Panc1 (cell line): ENCODE results near the gene BICD1. TPM values are rescaled to one million over a fixed set of nuclear protein-coding genes. Genes with fewer than 3 reads are reported as not detected.
A peak's percentile ranks its signal among the peaks of the same experiment; 100 is the strongest.

Source experiments
- ATAC-seq: fragments of 200-7000 bp; cut with Tn5 transposase; 2 replicates; pipeline ENCODE4 v1.9.1; 2020; ENCODE audit warnings: mild to moderate bottlenecking, moderate library complexity
- BruUV-seq: library from RNA; stranded (reverse); fragments of 400-500 nt; replicated peaks from 2 replicates; lab custom pipeline; 2021; lab: Mats Ljungman, UMichigan
- CTCF ChIA-PET: fragments of 300-600 bp; sonication (Branson Sonifier 250); formaldehyde crosslinking; loops from one replicate; lab custom pipeline; 2022; ENCODE audit warnings: antibody characterized with exemption; lab: Charles Lee
- POLR2A ChIA-PET: fragments of 300-600 bp; sonication (Branson Sonifier 250); formaldehyde crosslinking; loops from one replicate; lab custom pipeline; 2022; ENCODE audit warnings: antibody characterized with exemption; lab: Charles Lee
- DNase-seq: peaks from one replicate; pipeline ENCODE4 v3.0.0-alpha.2; 2010; ENCODE audit warnings: low read depth, low spot score
- H3K27ac ChIP-seq: 2 replicates; pipeline ENCODE4 v1.5.1; 2011; ENCODE audit warnings: mild to moderate bottlenecking, low read length, inconsistent platforms
- H3K27me3 ChIP-seq: fragments of 200-500 bp; sonication (Bioruptor generic); 2 replicates; pipeline ENCODE4 v1.6.0; 2014; ENCODE audit warnings: low read length, inconsistent platforms; ENCODE audit not compliant: control insufficient read depth, insufficient read depth
- H3K36me3 ChIP-seq: fragments of 200-500 bp; sonication (Bioruptor generic); 2 replicates; pipeline ENCODE4 v1.5.1; 2014; ENCODE audit warnings: inconsistent platforms, mild to moderate bottlenecking, low read length, moderate library complexity; ENCODE audit not compliant: control insufficient read depth, insufficient read depth
- H3K4me1 ChIP-seq: 2 replicates; pipeline ENCODE4 v1.5.1; 2011; ENCODE audit warnings: inconsistent platforms, mild to moderate bottlenecking, low read length, moderate library complexity; ENCODE audit not compliant: control insufficient read depth, insufficient read depth
- H3K4me3 ChIP-seq, 2 experiments: 2 replicates each; pipeline ENCODE4 v1.5.1; 2011 to 2012; ENCODE audit warnings: low read depth in 2 of 2, low read length in 2 of 2, mild to moderate bottlenecking in 2 of 2, inconsistent platforms in 1 of 2, moderate library complexity in 1 of 2
- H3K9me3 ChIP-seq: fragments of 200-500 bp; sonication (Bioruptor generic); 2 replicates; pipeline ENCODE4 v1.5.1; 2014; ENCODE audit warnings: low read depth, mild to moderate bottlenecking, inconsistent platforms, low read length, moderate library complexity; ENCODE audit not compliant: control insufficient read depth, insufficient read depth
- POLR2AphosphoS5 ChIP-seq: IDR thresholded peaks from 2 replicates; pipeline ENCODE4 v1.6.1; 2012; ENCODE audit warnings: mild to moderate bottlenecking, low read depth, low read length, moderate library complexity
- SIN3A ChIP-seq: IDR thresholded peaks from 2 replicates; pipeline ENCODE4 v1.6.1; 2012; ENCODE audit warnings: low read depth, mild to moderate bottlenecking, low read length, moderate library complexity, borderline replicate concordance; ENCODE audit not compliant: insufficient read depth
- TCF7L2 ChIP-seq: IDR thresholded peaks from 2 replicates; pipeline ENCODE4 v1.6.1; 2011; ENCODE audit warnings: mild to moderate bottlenecking, low read depth, low read length, inconsistent platforms
- in situ Hi-C: cut with HindIII; loops from 2 replicates; pipeline ENCODE4 v1.10.0; 2016; ENCODE audit warnings: low sequenced_read_pairs, low pct_unique_long_range_greater_than_20kb
- intact Hi-C: fragments of 100-400 bp; cut with micrococcal nuclease; formaldehyde crosslinking; loops from one replicate; pipeline ENCODE4 v1.10.0; 2022; ENCODE audit not compliant: unreplicated experiment
- total RNA-seq: library from RNA; stranded (reverse); gene quantifications from one replicate; pipeline ENCODE4 v1.2.1, GENCODE V29; 2021; ENCODE audit not compliant: unreplicated experiment
- TF ChIP-seq, protein P1 (sequence below), 2 experiments: IDR thresholded peaks; 2 replicates each; pipeline ENCODE4 v1.6.1; 2011 to 2012; ENCODE audit warnings: low read depth in 2 of 2, control low read depth in 1 of 2, low read length in 1 of 2, mild to moderate bottlenecking in 1 of 2, moderate library complexity in 1 of 2; ENCODE audit not compliant: insufficient read depth in 1 of 2
- TF ChIP-seq, protein P2 (sequence below): fragments of 450-650 bp; IDR thresholded peaks from 2 replicates; pipeline ENCODE4 v1.5.1; 2017; ENCODE audit warnings: mild to moderate bottlenecking

BICD1 gene
- total RNA-seq, 1 experiment from 2014 or later: 40.0 TPM

DNA sequence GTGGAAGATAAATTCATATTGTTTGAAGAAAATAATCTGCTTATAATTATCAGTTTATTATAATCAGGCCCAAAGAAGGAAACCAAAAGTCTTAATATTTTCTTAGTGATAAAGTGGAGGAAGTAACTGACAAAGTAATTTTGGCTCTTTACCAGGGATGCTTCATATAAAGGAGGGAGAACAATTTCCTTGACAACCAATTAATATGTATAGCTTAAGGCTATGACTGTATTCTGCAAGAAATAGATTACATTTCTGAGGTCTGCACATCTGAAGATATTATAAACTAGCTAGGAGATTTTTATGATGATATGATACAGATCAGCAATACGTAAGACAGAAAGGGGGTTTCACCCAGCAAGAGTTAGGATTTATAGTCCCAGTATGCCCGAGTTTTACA, 90.8 kb downstream of the BICD1 start:
- no peak overlapping the region for H3K27ac ChIP-seq
- no peak overlapping the region for H3K4me3 ChIP-seq
- no TSS peak for BruUV-seq
- H3K27me3 ChIP-seq: no peaks in the 10 kb centered on the region
- no peaks in the 10 kb centered on the region for H3K4me1 ChIP-seq
- in situ Hi-C loops (no loop called here), intact Hi-C loops (no loop called here)
- ChIA-PET POLR2A (interaction anchor here (0.6 kb wide), 1 partner anchor 428 kb away, joined by 3 read pairs; no protein-coding TSS in a partner anchor), CTCF (interaction anchor here (0.6 kb wide), 1 partner anchor 84 kb away, joined by 10 read pairs; no protein-coding TSS in a partner anchor)
- no peak for ATAC-seq
- H3K9me3 ChIP-seq: peaks cover 8% of the 10 kb centered on the region; the same call in 1 of the 2 replicates
- TF ChIP-seq, protein P1, sequence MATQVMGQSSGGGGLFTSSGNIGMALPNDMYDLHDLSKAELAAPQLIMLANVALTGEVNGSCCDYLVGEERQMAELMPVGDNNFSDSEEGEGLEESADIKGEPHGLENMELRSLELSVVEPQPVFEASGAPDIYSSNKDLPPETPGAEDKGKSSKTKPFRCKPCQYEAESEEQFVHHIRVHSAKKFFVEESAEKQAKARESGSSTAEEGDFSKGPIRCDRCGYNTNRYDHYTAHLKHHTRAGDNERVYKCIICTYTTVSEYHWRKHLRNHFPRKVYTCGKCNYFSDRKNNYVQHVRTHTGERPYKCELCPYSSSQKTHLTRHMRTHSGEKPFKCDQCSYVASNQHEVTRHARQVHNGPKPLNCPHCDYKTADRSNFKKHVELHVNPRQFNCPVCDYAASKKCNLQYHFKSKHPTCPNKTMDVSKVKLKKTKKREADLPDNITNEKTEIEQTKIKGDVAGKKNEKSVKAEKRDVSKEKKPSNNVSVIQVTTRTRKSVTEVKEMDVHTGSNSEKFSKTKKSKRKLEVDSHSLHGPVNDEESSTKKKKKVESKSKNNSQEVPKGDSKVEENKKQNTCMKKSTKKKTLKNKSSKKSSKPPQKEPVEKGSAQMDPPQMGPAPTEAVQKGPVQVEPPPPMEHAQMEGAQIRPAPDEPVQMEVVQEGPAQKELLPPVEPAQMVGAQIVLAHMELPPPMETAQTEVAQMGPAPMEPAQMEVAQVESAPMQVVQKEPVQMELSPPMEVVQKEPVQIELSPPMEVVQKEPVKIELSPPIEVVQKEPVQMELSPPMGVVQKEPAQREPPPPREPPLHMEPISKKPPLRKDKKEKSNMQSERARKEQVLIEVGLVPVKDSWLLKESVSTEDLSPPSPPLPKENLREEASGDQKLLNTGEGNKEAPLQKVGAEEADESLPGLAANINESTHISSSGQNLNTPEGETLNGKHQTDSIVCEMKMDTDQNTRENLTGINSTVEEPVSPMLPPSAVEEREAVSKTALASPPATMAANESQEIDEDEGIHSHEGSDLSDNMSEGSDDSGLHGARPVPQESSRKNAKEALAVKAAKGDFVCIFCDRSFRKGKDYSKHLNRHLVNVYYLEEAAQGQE (IDR thresholded peaks at IDR 0.05; ENCODE audit: insufficient read depth in 1 of 2, low read depth in 2 of 2, low read length in 1 of 2): no peak
- TF ChIP-seq, protein P2, sequence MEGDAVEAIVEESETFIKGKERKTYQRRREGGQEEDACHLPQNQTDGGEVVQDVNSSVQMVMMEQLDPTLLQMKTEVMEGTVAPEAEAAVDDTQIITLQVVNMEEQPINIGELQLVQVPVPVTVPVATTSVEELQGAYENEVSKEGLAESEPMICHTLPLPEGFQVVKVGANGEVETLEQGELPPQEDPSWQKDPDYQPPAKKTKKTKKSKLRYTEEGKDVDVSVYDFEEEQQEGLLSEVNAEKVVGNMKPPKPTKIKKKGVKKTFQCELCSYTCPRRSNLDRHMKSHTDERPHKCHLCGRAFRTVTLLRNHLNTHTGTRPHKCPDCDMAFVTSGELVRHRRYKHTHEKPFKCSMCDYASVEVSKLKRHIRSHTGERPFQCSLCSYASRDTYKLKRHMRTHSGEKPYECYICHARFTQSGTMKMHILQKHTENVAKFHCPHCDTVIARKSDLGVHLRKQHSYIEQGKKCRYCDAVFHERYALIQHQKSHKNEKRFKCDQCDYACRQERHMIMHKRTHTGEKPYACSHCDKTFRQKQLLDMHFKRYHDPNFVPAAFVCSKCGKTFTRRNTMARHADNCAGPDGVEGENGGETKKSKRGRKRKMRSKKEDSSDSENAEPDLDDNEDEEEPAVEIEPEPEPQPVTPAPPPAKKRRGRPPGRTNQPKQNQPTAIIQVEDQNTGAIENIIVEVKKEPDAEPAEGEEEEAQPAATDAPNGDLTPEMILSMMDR: no peak
- no peak for TF ChIP-seq POLR2AphosphoS5
- no peak for TF ChIP-seq SIN3A
- TF ChIP-seq TCF7L2: no peak
- H3K36me3 ChIP-seq: no peaks in the 10 kb centered on the region
- DNase-seq: no peak

DNA sequence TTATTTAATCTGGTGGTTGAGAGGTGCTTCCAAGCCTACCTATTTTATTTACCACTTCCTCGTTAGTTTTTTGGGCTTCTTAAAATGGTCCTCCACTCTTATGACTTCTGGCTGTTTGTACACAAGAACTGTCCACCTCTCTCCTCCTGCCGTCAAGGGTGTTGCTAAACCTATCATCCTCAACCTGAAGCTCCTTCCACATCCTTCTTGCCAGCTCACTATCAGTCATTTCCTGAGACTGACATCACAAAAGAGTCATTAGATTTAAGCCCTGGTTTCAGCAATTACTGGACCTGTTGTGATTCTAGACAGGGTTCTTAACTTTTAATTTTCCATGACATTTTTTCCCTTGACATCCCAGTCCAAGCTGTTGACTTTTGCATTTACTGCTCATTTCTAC, 91.9 kb downstream of the BICD1 start:
- ATAC-seq: peak; percentile 70; the same call in 1 of the 2 replicates

More for the DNA sequence above, 91.9 kb downstream of the BICD1 start:
- POLR2A ChIA-PET: no interaction called here
- TF ChIP-seq SIN3A (no peak), POLR2AphosphoS5 (no peak), TCF7L2 (no peak)
- TF ChIP-seq, protein P1 (IDR thresholded peaks at IDR 0.05; ENCODE audit: insufficient read depth in 1 of 2, low read depth in 2 of 2, low read length in 1 of 2): no peak
- TF ChIP-seq, protein P2: no peak
- intact Hi-C loops: no loop called here
- Histone ChIP-seq H3K9me3 (peaks cover 8% of the 10 kb centered on the region; the same call in 1 of the 2 replicates), H3K27ac (no peak overlapping the region), H3K4me1 (no peaks in the 10 kb centered on the region), H3K4me3 (no peak overlapping the region), H3K36me3 (no peaks in the 10 kb centered on the region), H3K27me3 (no peaks in the 10 kb centered on the region)
- CTCF ChIA-PET: interaction anchor here (0.7 kb wide), 1 partner anchor 18 kb away, joined by 4 read pairs; no protein-coding TSS in a partner anchor
- in situ Hi-C loops: no loop called here
- BruUV-seq: no TSS peak
- peak; percentile 86 for DNase-seq
